Adrenal gland (tissue), 5 donors: ENCODE results near the gene BSPRY.

Experiments
- CTCF ChIP-seq, 6 experiments: fragments of 450-650 bp in 4 of 6; fragments of 200-600 bp in 2 of 6; sonication (generic) in 1 of 6; IDR thresholded peaks; 1 replicate in 5 of 6; 2 replicates in 1 of 6; pipeline versions ENCODE4 v1.5.1 to v1.8.0; 2016 to 2021; ENCODE audit warnings: antibody characterized with exemption in 6 of 6, mild to moderate bottlenecking in 2 of 6, moderate library complexity in 1 of 6
- POLR2A ChIP-seq, 2 donors: fragments of 450-650 bp; IDR thresholded peaks; one replicate each; pipeline ENCODE4 v1.6.1; 2017; ENCODE audit warnings: antibody characterized with exemption in 2 of 2, mild to moderate bottlenecking in 2 of 2, moderate library complexity in 1 of 2
- donor health status: DM: no; HTN: no; CAD: no.

- TF ChIP-seq CTCF (IDR thresholded peaks at IDR 0.05) = no peak
- TF ChIP-seq POLR2A (IDR thresholded peaks at IDR 0.05) = no peak
Observed at GRCh38 chr9:113373256-113373655, 23.9 kb downstream of the BSPRY start.
